ENCODE data around the gene ITGA8.
"Not testable (repeated sequence)": the region's sequence is repeated elsewhere in the genome, so short reads cannot be mapped to it uniquely, and the experiment has no call there.

DNA sequence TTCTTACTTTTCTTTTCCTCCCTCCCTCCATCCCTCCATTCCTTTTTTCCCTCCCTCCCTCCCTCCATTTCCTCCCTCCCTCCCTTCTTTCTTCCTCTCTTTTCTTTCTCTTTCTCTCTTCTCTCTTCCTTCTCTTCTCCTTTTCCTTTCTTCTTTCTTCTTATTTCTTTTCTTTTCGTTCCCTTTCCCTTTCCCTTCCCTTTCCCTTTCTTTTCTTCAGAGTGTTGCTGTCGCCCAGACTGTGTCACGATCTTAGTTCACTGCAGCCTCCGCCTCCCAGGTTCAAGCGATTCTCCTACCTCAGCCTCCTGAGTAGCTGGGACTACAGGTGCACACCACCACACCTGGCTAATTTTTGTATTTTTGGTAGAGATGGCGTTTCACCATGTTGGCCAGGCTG lies 42.5 kb upstream of the ITGA8 start:
- not testable (repeated sequence) for TF ChIP-seq CTCF, POLR2A, POLR2AphosphoS5, EP300 (IDR thresholded peaks at IDR 0.05)

All from stomach (tissue), 4 donors.